OCI-LY3 (cell line): ENCODE results near the gene MAFB.

Experiments used
- EZH2phosphoT487 ChIP-seq: fragments of 200-600 bp; shearing (Covaris generic); IDR thresholded peaks from 2 replicates; pipeline ENCODE4 v1.6.1; 2018; ENCODE audit warnings: antibody characterized with exemption, mixed run types, low read depth
- TF ChIP-seq, protein P1 (sequence below): fragments of 200-600, 300-600 bp; sonication (generic); IDR thresholded peaks from 2 replicates; pipeline ENCODE4 v1.5.1; 2014; ENCODE audit warnings: antibody characterized with exemption, low read length, low read depth

GRCh38 chr20:40686434-40686882 is 2.6 kb downstream of the MAFB start:
- TF ChIP-seq, protein P1, sequence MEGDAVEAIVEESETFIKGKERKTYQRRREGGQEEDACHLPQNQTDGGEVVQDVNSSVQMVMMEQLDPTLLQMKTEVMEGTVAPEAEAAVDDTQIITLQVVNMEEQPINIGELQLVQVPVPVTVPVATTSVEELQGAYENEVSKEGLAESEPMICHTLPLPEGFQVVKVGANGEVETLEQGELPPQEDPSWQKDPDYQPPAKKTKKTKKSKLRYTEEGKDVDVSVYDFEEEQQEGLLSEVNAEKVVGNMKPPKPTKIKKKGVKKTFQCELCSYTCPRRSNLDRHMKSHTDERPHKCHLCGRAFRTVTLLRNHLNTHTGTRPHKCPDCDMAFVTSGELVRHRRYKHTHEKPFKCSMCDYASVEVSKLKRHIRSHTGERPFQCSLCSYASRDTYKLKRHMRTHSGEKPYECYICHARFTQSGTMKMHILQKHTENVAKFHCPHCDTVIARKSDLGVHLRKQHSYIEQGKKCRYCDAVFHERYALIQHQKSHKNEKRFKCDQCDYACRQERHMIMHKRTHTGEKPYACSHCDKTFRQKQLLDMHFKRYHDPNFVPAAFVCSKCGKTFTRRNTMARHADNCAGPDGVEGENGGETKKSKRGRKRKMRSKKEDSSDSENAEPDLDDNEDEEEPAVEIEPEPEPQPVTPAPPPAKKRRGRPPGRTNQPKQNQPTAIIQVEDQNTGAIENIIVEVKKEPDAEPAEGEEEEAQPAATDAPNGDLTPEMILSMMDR = no peak
- no peak for TF ChIP-seq EZH2phosphoT487
